Measurements from ENCODE around the gene CMTM4.
A peak's percentile ranks its signal among the peaks of the same experiment; 100 is the strongest.

CMTM4 gene

DNA sequence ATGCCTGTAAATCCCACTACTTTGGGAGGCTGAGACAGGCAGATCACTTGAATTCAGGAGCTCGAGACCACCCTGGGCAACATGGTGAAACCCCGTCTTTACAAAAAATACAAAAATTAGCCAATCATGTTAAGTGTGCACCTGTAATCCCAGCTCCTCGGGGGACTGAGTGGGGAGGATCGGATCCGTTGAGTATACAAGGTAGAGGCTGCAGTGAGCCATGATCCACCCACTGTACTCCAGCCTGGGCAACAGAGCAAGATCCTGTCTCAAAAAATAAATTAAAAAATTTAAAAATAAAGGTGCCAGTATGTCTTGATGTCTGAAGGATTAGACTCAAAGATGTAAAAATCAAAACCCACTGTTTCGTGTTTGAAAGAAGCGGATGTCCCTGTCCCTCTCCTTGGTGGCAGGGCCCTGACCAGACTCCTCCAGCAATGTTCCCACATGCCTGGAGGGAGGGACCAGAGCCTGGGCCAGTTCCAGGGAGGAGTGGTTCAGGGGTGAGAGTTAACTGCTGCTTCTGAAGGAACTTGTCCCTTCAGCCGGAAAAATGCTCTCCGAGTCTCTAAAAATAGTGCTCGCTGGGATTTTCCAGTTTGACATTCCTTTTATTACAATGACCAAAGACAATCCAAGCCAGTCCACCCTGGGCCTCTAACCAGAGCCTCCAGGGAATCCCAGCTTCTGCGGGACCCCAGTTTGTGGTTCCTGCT lies 9.4 kb upstream of the CMTM4 start:
- H3K27ac ChIP-seq: peak overlapping the region; percentile 51
- TF ChIP-seq, protein P1, sequence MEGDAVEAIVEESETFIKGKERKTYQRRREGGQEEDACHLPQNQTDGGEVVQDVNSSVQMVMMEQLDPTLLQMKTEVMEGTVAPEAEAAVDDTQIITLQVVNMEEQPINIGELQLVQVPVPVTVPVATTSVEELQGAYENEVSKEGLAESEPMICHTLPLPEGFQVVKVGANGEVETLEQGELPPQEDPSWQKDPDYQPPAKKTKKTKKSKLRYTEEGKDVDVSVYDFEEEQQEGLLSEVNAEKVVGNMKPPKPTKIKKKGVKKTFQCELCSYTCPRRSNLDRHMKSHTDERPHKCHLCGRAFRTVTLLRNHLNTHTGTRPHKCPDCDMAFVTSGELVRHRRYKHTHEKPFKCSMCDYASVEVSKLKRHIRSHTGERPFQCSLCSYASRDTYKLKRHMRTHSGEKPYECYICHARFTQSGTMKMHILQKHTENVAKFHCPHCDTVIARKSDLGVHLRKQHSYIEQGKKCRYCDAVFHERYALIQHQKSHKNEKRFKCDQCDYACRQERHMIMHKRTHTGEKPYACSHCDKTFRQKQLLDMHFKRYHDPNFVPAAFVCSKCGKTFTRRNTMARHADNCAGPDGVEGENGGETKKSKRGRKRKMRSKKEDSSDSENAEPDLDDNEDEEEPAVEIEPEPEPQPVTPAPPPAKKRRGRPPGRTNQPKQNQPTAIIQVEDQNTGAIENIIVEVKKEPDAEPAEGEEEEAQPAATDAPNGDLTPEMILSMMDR (conservative IDR thresholded peaks at IDR 0.05): no peak
- no peak for TF ChIP-seq ZFX (IDR thresholded peaks at IDR 0.05)

DNA sequence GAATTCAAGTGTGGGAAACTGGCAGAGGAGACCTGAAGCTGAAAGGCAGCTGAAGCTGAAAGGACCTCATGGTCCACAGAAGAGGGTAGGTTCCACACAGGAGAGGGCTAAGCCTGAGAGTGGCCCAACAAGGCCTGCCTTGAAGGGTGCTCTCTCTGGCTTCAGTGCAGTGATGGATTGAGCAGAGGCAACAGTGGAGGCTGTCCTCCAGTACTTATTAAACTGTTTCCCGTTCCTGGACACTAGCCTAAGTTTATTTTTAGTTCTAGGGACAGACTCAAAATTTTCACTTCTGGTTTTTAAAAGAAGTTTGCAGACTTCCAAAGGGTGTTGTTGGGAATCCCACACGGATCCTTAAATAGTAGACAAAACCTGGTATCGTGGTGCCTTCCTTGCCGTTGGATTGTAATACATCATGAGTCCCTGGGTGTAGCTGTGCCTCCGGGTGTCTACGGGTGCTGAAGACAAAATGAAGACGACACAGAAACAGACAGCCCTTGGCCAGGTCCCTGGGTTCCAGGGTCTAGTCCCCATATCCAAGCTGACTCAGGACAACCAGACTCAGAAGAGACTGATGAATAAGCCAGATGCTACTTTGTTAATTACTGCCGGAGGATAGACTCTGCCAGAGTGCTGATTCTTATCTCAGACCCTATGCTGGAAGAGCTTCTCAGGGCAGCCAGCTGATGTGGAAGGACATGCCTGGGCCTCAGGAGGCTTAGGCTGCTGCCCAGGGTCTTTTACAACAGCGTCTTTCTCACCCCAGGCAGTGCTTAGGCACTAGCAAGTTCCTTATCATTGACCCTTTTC lies 7.1 kb upstream of the CMTM4 start:
- peak overlapping the region; percentile 22; the same call in 1 of the 2 replicates for H3K27ac ChIP-seq
- TF ChIP-seq ZFX (IDR thresholded peaks at IDR 0.05): no peak
- TF ChIP-seq, protein P1 (conservative IDR thresholded peaks at IDR 0.05): no peak

DNA sequence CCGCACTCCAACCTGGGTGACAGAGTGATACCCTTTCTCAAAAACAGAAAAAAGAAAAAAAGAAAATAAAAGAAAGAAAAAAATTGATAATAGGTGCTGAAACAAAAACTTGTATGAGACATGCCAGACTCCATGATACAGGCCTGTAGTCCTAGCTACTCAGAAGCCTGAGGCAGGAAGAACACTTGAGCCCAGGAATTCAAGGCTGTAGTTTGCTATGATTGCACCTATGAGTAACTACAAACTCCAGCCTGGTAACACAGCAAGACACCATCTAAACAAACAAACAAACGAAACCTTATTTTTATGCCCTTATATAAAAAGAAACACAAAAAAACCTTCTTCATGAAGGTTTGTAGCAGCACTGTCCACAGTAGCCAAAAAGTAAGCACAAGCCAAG lies 5.0 kb upstream of the CMTM4 start:
- H3K27ac ChIP-seq: no peak overlapping the region
- no peak for TF ChIP-seq ZFX (IDR thresholded peaks at IDR 0.05)

DNA sequence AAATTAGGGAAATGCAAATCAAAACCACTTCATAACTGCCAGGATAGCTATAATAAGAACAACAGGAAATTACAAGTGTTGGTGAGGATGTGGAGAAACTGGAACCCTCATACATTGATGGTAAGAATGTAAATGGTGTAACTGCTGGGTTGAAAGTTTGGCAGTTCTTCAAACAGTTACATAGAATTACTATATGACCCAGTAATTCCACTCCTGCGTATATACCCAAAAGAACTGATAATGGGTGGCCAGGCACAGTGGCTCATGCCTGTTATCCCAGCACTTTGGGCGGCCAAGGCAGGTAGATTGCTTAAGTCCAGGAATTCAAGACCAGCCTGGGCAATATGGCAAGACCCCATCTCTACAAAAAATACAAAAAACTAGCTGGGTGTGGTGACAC lies 4.5 kb upstream of the CMTM4 start:
- no peak overlapping the region for H3K27ac ChIP-seq
- TF ChIP-seq, protein P1 (conservative IDR thresholded peaks at IDR 0.05): no peak
- no peak for TF ChIP-seq ZFX (IDR thresholded peaks at IDR 0.05)

DNA sequence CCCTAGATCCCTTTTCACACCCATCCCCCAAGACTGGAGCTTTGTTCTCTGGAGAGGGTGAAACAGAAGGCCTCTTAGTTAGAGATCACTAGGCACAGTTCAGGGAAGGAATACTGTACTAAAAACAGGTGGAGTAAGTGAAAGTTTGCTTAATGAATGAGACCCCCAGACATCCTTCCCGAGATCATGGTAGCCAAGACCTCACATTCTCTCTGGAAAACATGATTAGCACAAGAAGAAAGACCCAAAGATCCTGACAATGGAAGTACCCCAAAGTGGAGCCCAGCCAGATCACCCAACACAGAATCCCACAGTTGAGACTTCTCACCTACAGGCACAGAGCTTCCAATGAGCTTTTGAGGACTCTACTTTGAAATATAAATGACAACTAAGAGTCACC lies 3.4 kb upstream of the CMTM4 start:
- TF ChIP-seq ZFX (IDR thresholded peaks at IDR 0.05): no peak
- TF ChIP-seq, protein P1 (conservative IDR thresholded peaks at IDR 0.05): no peak
- H3K27ac ChIP-seq: no peak overlapping the region

DNA sequence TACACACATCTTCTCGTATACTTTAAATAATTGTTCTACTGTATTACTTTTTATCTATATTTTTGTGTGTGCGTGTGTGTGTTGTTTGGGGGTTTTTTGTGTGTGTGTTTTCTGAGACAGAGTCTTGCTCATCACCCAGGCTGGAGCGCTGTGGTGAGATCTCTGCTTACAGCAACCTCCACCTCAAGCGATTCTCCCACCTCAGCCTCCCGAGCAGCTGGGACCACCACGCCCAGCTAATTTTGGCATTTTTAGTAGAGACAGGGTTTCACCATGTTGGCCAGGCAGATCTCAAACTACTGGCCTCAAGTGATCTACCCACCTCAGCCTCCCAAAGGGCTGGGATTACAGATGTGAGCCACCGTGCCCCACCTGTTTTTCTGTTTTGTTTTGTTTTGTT lies 1.5 kb upstream of the CMTM4 start:
- no peak overlapping the region for H3K27ac ChIP-seq
- TF ChIP-seq, protein P1 (conservative IDR thresholded peaks at IDR 0.05): no peak
- TF ChIP-seq ZFX (IDR thresholded peaks at IDR 0.05): no peak

DNA sequence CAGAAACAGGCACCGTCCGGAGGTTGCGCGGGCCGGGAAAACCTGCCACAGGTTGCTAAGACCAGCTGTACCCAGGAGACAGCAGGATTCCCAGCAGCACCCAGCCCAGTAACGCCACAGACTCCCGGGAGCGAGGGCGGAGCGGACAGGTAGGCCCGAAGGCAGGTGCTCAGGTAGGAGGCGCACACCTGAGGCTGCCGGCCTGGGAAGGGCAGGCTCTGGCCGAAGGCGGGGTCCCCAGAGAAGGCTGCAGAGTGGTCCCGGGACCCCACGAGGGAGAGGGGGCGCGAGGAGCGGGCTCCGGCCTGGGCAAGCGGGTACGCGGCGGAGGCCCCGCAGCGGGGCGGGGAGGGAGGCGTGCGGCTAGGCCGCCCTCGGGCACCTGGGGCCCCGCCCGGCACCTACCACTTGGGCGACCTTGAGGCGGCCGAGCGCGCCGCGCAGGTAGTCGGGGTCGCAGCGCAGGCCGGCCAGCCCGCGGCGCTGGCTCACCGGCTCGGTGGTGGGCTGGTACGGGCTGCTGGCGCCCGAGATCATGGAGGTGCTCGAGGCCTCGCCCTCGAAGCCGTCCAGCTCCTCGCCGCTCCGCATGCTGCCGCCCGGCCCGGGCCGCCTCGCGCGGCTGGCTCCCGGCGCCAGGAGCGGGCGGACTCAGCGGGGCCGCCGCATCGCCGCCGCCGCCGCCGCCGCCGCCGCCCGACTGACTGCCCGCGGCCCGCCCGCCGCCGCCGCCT lies 441 bp downstream of the CMTM4 start:
- peak; percentile 99 for TF ChIP-seq ZFX (IDR thresholded peaks at IDR 0.05)
- TF ChIP-seq, protein P1 (conservative IDR thresholded peaks at IDR 0.05): no peak
- peak overlapping the region; percentile 93 for H3K27ac ChIP-seq
